Myocyte (in vitro differentiated cells): ENCODE data around the gene TRIM67. TPM values are rescaled to one million over a fixed set of nuclear protein-coding genes. Genes with fewer than 3 reads are reported as not detected.
"Not testable (repeated sequence)": the region's sequence is repeated elsewhere in the genome, so short reads cannot be mapped to it uniquely, and the experiment has no call there.

ENCODE experiments used
- DNase-seq: peaks from one replicate; pipeline ENCODE4 v3.0.0-alpha.2; 2012; ENCODE audit warnings: low read depth
- total RNA-seq: library from RNA; depleted of rRNA; stranded (reverse); fragments of >200 nt; gene quantifications from 2 replicates; pipeline ENCODE4 v1.2.3, GENCODE V29; 2014

TRIM67 gene
- total RNA-seq, 1 donor from 2014 or later: not detected

GRCh38 chr1:231157311-231157710 is 4.5 kb upstream of the TRIM67 start:
- DNase-seq: no peak

- not testable (repeated sequence) for DNase-seq
These were observed 3.7 kb upstream of the TRIM67 start for GRCh38 chr1:231158141-231158540.

- no peak for DNase-seq
These were observed 2.5 kb upstream of the TRIM67 start for GRCh38 chr1:231159202-231159962.

- no peak for DNase-seq
These were observed 1.7 kb upstream of the TRIM67 start for GRCh38 chr1:231159963-231160761.

DNA sequence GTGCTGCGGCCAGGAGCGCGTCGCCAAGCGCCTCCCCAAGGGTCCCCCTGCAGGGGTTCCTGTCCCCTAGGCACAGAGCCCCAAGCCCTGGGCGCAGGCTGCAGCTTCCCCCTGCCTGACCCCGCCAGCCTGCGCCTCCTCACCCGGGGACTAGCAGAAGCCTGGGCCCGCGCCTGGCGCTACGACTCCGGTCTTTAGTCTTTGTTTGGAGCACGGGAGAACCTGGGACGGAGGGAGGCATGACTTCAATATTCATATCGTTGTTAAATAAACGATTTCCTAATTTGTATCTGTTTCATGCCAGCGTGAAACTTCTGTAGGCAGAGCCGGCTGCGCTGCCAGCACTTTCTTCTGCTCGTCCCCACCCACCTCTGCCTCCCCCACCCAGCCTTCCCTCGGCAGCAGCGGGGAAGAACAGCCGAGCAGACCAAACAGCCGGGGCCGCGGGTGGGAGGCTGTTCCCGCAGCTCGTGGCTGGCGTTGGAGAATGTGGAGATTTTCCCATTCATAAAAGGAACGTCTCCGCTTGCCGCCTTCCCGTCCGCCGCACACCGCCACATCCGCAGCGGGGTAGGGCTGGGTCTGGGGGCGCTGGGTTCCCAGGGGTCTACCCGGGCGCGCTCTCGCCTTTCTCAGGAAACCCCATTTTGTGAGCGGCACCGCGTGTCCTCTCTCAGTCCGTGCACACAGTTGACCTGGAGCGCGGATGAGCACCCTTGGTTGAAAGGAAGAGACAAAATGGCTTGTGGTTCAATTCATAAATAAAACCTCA is 777 bp upstream of the TRIM67 start:
- no peak for DNase-seq

DNA sequence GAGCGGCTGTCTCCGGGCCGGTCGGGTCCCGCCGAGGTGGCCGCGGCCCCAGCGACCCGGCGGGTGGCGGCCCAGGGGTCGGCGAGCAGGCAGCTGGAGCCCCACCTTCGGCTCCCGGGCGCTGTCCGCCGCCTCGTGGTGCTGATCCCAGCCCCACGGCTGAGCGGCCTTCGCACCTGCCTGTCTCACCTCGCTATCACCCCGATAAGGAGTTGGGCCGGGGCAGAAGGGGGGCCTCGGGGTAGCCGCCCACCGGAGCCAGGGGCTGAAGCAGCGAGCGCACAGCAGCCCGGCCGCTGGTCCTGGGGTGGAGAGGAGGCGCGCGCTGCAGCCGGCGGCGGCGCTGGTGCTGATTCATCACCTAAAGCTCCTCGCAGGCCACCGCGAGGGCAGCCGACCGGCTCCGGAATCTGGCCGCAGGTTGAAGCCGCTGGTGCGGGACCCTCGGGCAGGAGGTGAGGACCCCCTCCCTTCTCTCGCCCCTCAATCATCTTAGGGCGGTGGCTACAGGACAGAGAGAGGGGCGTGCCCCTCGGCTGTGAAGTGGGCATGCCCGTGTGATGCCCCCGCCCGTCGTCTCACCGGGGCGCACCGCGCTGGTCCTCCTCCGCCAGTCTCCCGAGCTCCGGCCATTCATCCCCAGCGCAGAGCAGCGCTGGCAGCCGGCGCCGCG is 575 bp downstream of the TRIM67 start:
- no peak for DNase-seq

GRCh38 chr1:231162970-231163829 is 1.3 kb downstream of the TRIM67 start:
- DNase-seq: no peak

- DNase-seq: no peak
These were observed 2.1 kb downstream of the TRIM67 start for GRCh38 chr1:231163830-231164427.

DNA sequence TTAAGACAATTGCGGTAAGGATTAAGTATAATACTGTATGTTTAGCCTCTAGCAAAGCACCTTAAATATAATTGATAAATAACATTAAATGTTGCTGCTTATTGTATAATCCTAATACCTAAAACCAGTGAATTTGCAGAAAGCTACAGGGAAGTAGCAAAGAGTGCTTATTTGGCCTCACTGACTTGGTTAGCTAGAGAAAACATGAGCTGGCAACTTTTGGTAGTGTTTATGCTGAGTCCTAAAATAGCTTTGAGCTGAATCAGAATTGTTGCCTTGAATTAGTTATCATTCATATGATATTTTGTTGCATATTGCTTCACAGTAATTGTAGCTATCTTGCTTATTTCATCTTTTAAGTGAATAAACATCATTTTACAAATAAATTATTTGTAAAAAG is 3.5 kb downstream of the TRIM67 start:
- DNase-seq: no peak

- DNase-seq: no peak
These were observed 4.5 kb downstream of the TRIM67 start for GRCh38 chr1:231166398-231166797.

GRCh38 chr1:231170875-231171274 is 9.0 kb downstream of the TRIM67 start:
- DNase-seq: no peak

DNA sequence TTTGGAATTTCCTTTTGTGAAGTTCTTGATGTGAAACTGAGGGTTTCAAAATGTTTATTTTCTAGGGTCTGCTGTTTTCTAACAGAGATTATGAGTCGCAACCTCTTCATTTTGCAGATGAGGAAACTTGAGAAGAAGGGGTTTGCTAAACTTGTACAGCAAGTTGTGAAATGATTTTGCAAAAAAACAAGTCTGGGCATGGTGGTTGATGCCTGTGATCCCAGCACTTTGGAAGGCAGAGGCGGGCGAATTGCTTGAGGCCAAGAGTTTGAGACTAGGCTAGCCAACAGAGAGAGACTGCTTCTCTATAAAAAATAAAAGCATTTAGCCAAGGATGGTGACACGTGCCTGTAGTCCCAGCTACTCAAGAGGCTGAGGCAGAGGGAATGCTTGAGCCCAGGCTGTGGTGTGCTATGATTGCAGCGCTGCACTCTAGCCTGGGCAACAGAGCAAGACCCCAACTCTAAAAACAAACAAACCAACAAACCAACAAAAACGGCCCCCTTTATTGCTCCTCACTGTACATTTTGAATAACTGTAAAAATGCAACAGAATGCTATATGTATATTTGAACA is 9.9 kb downstream of the TRIM67 start:
- no peak for DNase-seq

- no peak for DNase-seq
These were observed 10.6 kb downstream of the TRIM67 start for GRCh38 chr1:231172411-231172810.

DNA sequence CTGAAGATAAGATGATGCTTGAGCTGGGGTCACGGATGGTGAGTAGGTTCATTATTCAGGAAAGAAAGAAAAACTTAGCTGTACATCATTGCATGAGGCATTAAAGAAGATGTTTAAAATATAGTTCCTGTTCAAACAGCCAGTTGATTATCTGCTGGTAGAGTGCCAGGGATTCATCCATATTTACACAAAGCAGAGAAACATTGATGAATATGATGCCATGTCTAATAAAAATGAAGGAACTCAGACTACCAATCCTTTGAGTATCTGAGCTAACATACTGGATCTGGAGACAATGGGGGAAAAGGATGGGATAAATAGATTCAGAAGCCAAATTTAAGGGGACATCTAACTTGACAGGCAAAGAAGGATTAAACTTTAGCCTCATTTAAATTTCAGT is 14.6 kb downstream of the TRIM67 start:
- no peak for DNase-seq

DNA sequence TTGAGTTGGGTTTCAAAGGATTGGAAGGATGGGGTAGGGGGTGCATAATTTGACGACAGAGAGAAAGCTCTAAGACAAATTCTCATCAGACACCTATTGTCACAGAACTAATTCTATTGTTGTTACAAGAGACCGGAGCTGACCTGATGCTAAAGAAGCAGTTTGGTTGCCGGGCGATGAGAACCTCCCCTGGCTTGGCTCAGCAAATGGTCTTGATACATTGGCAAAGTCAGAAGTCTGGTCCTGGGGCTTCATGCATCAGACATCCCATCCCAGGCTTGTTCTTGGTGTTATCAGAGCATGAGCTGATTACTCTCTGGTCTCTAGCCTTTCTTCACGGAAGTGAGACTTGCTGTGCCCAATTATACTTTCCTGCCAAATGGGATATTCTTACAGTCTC is 15.4 kb downstream of the TRIM67 start:
- DNase-seq: no peak

GRCh38 chr1:231177936-231178335 is 16.1 kb downstream of the TRIM67 start:
- no peak for DNase-seq

DNA sequence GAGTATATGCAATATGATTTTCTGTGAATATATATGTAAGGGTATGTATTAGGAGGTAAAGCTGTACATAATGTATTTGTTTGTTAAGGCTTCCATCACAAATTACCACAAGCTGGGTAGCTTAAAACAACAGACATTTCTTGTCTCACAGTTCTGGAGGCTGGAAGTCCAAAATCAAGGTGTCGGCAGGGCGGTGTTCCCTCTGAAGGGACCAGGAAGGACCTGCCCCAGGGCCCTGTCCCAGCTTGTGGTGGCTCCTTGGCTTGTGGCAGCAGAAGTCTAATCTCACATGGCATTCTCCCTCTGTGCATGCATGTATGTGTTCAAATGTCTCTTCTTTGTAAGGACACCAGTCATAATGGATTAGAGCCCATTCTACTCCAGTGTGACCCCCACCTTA is 17.1 kb downstream of the TRIM67 start:
- no peak for DNase-seq

DNA sequence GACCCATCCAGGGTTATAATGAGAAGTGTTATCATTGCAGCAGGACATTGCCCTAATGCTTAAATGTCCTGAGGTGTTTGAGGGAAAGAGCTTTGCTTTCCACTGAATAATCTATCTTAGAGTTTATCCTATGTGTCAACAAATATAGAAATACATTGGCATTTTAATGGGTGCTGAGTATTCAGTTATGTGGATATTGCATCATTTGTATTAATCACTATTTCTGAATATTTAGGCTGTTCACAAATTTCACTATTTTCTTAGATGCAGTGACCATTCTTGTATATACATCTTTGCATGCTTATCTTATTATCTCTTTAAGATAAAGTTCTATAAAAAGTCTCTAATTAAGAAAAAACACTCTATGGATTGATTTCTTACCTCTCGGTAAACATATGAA is 18.2 kb downstream of the TRIM67 start:
- DNase-seq: no peak

- DNase-seq: no peak
These were observed 19.4 kb downstream of the TRIM67 start for GRCh38 chr1:231181271-231181670.

DNA sequence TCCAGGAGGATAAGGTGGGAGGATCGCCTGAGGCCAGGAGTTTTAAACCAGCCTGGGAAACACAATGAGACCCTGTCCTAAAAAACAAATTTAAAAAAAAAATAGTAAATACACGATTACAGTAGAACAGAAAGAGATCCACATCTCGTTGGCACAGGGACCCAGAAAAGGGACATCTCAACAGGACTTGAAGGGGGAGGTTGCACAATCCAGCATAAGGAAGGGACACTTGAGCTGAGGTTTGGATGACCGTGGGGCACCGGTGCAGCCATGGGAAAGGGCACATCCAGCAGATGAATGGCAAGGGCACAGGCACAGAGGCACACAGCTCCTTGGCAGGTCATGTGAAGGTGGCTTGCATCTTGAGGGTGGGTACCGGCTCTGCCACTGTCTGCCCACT is 20.5 kb downstream of the TRIM67 start:
- DNase-seq: no peak
